Skeletal muscle satellite cell (primary cell): ENCODE results near the gene DNMT3B.
"Not testable (repeated sequence)": the region's sequence is repeated elsewhere in the genome, so short reads cannot be mapped to it uniquely, and the experiment has no call there.

Experiments
- H3K27me3 ChIP-seq: 2 replicates; pipeline ENCODE4 v1.7.0; 2013; ENCODE audit warnings: low read length; ENCODE audit not compliant: control insufficient read depth, insufficient read depth
- H3K36me3 ChIP-seq: 2 replicates; pipeline ENCODE4 v1.7.0; 2013; ENCODE audit warnings: mild to moderate bottlenecking, control low read depth, low read length; ENCODE audit not compliant: insufficient read depth
- H3K4me1 ChIP-seq: 2 replicates; pipeline ENCODE4 v1.7.0; 2013; ENCODE audit warnings: low read length; ENCODE audit not compliant: control insufficient read depth, insufficient read depth
- H3K4me2 ChIP-seq: 2 replicates; pipeline ENCODE4 v1.7.0; 2013; ENCODE audit warnings: mild to moderate bottlenecking, low read length
- H3K4me3 ChIP-seq: 2 replicates; pipeline ENCODE4 v1.7.0; 2013; ENCODE audit warnings: low read length
- H3K9ac ChIP-seq: 2 replicates; pipeline ENCODE4 v1.7.0; 2013; ENCODE audit warnings: mild to moderate bottlenecking, low read depth, low read length, moderate library complexity
- H3K9me3 ChIP-seq: replicated peaks from 2 replicates; pipeline ENCODE4 v1.7.0; 2013; ENCODE audit warnings: mild to moderate bottlenecking, control low read depth, low read length

The DNMT3B gene

GRCh38 chr20:32765230-32765875 is 3.2 kb downstream of the DNMT3B start:
- H3K36me3 ChIP-seq, H3K4me3 ChIP-seq, H3K4me1 ChIP-seq, H3K4me2 ChIP-seq, H3K27me3 ChIP-seq, H3K9me3 ChIP-seq, H3K9ac ChIP-seq: not testable (repeated sequence)

- no peak overlapping the region for H3K9ac ChIP-seq
- H3K4me1 ChIP-seq = peaks cover 5% of the 10 kb centered on the region
- no peak overlapping the region for H3K4me3 ChIP-seq
- no peaks in the 10 kb centered on the region for H3K27me3 ChIP-seq
- H3K4me2 ChIP-seq = no peak overlapping the region
- no peaks in the 10 kb centered on the region for H3K9me3 ChIP-seq
- H3K36me3 ChIP-seq = no peaks in the 10 kb centered on the region
Observed at GRCh38 chr20:32767418-32768198, 5.4 kb downstream of the DNMT3B start.

DNA sequence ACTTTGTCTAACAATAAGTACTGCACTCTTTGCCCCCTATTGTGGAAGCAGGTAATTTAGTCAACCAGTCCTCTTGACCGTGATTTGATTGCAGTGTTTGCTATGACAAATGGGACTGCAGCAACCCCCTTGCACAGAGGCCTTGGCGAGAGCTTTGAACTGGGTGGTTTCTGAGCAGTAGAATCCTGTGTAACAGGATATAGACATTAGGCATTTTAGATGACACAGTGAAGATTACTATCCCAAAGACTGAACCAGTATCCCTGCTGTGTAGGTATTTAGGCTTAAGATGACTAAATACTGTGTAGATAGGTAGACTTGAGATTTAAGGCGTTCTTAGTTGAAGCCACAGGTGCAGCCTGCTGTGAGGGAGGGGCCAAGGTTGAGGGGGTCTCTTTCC is 9.9 kb downstream of the DNMT3B start:
- H3K27me3 ChIP-seq = no peaks in the 10 kb centered on the region
- H3K36me3 ChIP-seq = no peaks in the 10 kb centered on the region
- no peak overlapping the region for H3K9ac ChIP-seq
- no peaks in the 10 kb centered on the region for H3K4me1 ChIP-seq
- no peak overlapping the region for H3K4me3 ChIP-seq
- no peaks in the 10 kb centered on the region for H3K9me3 ChIP-seq
- no peak overlapping the region for H3K4me2 ChIP-seq

GRCh38 chr20:32773223-32773622 is 11.0 kb downstream of the DNMT3B start:
- H3K36me3 ChIP-seq = no peaks in the 10 kb centered on the region
- no peaks in the 10 kb centered on the region for H3K4me1 ChIP-seq
- no peak overlapping the region for H3K4me3 ChIP-seq
- H3K4me2 ChIP-seq = no peak overlapping the region
- no peaks in the 10 kb centered on the region for H3K9me3 ChIP-seq
- H3K9ac ChIP-seq = no peak overlapping the region
- H3K27me3 ChIP-seq = no peaks in the 10 kb centered on the region

DNA sequence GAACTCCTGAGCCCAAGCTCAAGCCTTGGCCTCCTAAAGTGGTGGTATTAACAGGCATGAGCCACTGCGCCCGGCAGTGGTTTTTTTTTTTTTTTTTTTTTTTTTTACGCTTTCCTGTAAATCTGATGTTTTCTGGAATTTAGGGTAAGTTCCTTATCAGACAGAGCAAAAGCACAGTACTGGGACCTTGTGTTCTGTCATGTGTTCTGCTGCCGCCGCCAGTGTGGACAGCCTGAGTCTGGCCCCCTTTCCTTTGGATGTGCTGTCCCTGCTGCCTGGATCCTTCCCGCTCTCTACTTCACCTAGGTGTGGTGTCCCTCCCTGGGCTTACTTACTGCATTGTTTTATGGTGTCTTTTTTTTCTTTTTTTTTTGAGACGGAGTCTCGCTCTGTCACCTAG is 11.7 kb downstream of the DNMT3B start:
- Histone ChIP-seq H3K4me3 (no peak overlapping the region), H3K36me3 (no peaks in the 10 kb centered on the region), H3K9me3 (no peaks in the 10 kb centered on the region), H3K4me2 (no peak overlapping the region), H3K9ac (no peak overlapping the region), H3K4me1 (no peaks in the 10 kb centered on the region), H3K27me3 (no peaks in the 10 kb centered on the region)

GRCh38 chr20:32775336-32775991 is 13.3 kb downstream of the DNMT3B start:
- no peaks in the 10 kb centered on the region for H3K4me1 ChIP-seq
- H3K4me2 ChIP-seq = no peak overlapping the region
- H3K4me3 ChIP-seq = no peak overlapping the region
- no peak overlapping the region for H3K9ac ChIP-seq
- H3K27me3 ChIP-seq = no peaks in the 10 kb centered on the region
- H3K36me3 ChIP-seq = no peaks in the 10 kb centered on the region
- H3K9me3 ChIP-seq = no peaks in the 10 kb centered on the region

DNA sequence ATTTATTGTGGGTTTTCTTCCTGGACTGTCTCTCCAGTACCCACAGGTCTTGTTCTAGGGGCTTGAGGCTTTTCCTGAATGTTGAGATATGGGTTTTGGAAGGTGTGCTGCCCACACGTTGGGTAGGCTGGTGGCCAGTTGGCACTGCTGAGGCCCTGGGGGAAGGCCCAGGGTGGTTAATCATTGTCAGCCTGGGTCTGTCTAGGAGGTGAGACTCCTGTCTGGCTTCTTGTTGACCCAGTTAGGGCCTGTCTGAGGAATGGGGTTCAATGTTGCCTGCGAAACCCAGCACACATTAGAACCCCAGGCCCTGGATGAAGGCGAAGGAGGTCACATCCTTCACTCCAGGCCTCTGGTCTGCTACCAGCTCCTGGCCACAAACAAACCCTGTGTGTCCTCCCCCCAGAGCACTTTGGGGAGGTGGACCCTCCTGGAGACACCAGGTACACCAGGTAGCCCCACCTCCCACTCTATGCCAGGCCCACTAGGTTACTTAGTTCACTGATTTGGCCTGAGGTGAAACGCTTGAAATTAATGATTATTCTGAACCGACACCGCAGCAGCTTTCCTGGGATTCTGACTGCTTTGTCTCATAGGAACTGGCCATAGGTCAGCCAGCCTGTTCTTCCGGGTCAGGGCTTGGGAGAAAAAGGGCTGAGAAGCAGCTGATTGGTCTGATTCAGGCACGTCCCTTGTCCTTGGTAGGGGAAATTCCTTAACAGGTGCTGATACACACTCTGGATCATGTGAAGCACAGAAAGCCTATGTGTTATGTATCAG is 15.2 kb downstream of the DNMT3B start:
- no peak overlapping the region for H3K9ac ChIP-seq
- H3K4me2 ChIP-seq = no peak overlapping the region
- no peaks in the 10 kb centered on the region for H3K27me3 ChIP-seq
- H3K9me3 ChIP-seq = no peaks in the 10 kb centered on the region
- H3K4me1 ChIP-seq = no peaks in the 10 kb centered on the region
- H3K36me3 ChIP-seq = no peaks in the 10 kb centered on the region
- H3K4me3 ChIP-seq = no peak overlapping the region

GRCh38 chr20:32779500-32780211 is 17.5 kb downstream of the DNMT3B start:
- Histone ChIP-seq H3K9me3 (no peaks in the 10 kb centered on the region), H3K27me3 (no peaks in the 10 kb centered on the region), H3K4me1 (no peaks in the 10 kb centered on the region), H3K4me2 (no peak overlapping the region), H3K36me3 (no peaks in the 10 kb centered on the region), H3K4me3 (no peak overlapping the region), H3K9ac (no peak overlapping the region)

DNA sequence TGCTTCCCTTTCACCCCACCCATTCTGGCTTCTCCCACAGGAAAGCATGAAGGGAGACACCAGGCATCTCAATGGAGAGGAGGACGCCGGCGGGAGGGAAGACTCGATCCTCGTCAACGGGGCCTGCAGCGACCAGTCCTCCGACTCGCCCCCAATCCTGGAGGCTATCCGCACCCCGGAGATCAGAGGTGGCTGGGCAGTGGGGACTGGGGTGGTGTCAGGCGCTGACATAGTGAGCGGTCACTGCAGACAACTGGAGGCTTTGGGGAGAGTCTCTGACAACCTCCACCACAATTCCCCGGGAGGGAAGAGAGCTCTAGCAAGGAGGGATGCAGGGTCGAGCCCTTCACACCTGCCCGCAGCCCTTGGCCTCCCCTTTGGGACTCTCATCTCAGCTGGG is 18.1 kb downstream of the DNMT3B start:
- no peak overlapping the region for H3K9ac ChIP-seq
- no peaks in the 10 kb centered on the region for H3K27me3 ChIP-seq
- no peaks in the 10 kb centered on the region for H3K36me3 ChIP-seq

GRCh38 chr20:32780749-32781655 is 18.8 kb downstream of the DNMT3B start:
- Histone ChIP-seq H3K36me3 (no peaks in the 10 kb centered on the region), H3K27me3 (no peaks in the 10 kb centered on the region), H3K4me2 (no peak overlapping the region), H3K4me1 (no peaks in the 10 kb centered on the region), H3K9me3 (no peaks in the 10 kb centered on the region), H3K9ac (no peak overlapping the region), H3K4me3 (no peak overlapping the region)

More for the DNA sequence above, 18.1 kb downstream of the DNMT3B start:
- no peak overlapping the region for H3K4me2 ChIP-seq
- no peaks in the 10 kb centered on the region for H3K4me1 ChIP-seq
- H3K9me3 ChIP-seq = no peaks in the 10 kb centered on the region
- no peak overlapping the region for H3K4me3 ChIP-seq
